PC-9 (cell line): ENCODE measurements around the gene SOX13.

Experiments
- CTCF ChIP-seq: fragments of 200-600 bp; sonication (generic); conservative IDR thresholded peaks from 2 replicates; pipeline ENCODE4 v1.6.1; 2017; ENCODE audit warnings: mixed run types, antibody characterized with exemption, mild to moderate bottlenecking, moderate library complexity
- EZH2 ChIP-seq: fragments of 200-600 bp; sonication (generic); IDR thresholded peaks from 2 replicates; pipeline ENCODE4 v1.8.0; 2017; ENCODE audit warnings: antibody characterized with exemption, low read depth

GRCh38 chr1:204149107-204149506 is 76.2 kb downstream of the SOX13 start:
- TF ChIP-seq CTCF (no peak), EZH2 (no peak)
